Peyer's patch (tissue), 4 donors: Measurements from ENCODE around the gene TP73.

ENCODE experiments used
- POLR2A ChIP-seq, 2 donors: fragments of 450-650 bp; IDR thresholded peaks; one replicate each; pipeline ENCODE4 v1.5.1; 2017; ENCODE audit warnings: antibody characterized with exemption in 2 of 2, mild to moderate bottlenecking in 2 of 2, moderate library complexity in 2 of 2
- TF ChIP-seq, protein P1 (sequence below), 6 experiments: fragments of 450-650 bp in 4 of 6; fragments of 200-600 bp in 2 of 6; sonication (generic) in 1 of 6; IDR thresholded peaks; one replicate each; pipeline ENCODE4 v1.5.1; 2017 to 2019; ENCODE audit warnings: antibody characterized with exemption in 6 of 6, mild to moderate bottlenecking in 3 of 6, moderate library complexity in 1 of 6

DNA sequence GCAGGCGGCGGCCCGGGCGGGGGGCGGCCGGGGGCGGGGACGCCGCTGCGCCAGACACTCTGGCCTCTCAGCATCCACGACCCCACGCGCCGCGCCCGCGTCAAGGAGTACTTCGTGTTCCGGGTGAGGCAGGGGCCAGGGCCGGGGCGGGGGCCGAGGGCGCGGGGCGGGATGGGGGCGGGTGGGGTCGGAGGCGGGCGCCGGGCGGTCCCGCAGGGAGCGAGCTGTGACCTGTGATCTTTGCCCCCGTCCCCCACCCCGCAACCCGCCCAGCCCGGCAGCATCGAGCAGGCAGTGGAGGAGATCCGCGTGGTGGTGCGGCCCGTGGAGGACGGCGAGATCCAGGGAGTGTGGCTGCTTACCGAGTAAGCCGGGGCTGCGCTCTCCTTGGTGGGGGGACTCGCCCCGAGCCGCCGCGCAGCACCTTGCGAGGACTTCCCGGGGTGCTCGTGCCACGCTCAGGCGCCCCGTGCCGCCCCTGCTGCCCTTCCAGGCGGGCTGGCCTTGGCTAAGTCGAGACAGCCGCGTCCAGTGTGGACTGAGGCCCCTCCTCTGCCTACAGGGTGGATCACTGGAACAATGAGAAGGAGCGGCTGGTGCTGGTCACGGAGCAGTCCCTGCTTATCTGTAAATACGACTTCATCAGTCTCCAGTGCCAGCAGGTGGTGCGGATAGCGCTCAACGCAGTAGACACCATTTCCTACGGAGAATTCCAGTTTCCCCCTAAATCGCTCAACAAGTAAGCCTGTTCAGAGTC is 27.0 kb upstream of the TP73 start:
- TF ChIP-seq, protein P1, sequence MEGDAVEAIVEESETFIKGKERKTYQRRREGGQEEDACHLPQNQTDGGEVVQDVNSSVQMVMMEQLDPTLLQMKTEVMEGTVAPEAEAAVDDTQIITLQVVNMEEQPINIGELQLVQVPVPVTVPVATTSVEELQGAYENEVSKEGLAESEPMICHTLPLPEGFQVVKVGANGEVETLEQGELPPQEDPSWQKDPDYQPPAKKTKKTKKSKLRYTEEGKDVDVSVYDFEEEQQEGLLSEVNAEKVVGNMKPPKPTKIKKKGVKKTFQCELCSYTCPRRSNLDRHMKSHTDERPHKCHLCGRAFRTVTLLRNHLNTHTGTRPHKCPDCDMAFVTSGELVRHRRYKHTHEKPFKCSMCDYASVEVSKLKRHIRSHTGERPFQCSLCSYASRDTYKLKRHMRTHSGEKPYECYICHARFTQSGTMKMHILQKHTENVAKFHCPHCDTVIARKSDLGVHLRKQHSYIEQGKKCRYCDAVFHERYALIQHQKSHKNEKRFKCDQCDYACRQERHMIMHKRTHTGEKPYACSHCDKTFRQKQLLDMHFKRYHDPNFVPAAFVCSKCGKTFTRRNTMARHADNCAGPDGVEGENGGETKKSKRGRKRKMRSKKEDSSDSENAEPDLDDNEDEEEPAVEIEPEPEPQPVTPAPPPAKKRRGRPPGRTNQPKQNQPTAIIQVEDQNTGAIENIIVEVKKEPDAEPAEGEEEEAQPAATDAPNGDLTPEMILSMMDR (IDR thresholded peaks at IDR 0.05): peak in 1 of 6 experiments; percentile 18
- peak; percentile 76 to 78 for TF ChIP-seq POLR2A (IDR thresholded peaks at IDR 0.05)
